ENCODE measurements around the gene TSN. TPM values are rescaled to one million over a fixed set of nuclear protein-coding genes. Genes with fewer than 3 reads are reported as not detected.
"Not testable (repeated sequence)": the region's sequence is repeated elsewhere in the genome, so short reads cannot be mapped to it uniquely, and the experiment has no call there.

TSN gene
- total RNA-seq, 1 donor from 2014 or later = 86.9 TPM

- H3K27ac Mint-ChIP-seq = no peak overlapping the region
- H3K4me1 Mint-ChIP-seq = peaks cover 3% of the 10 kb centered on the region
- no peaks in the 10 kb centered on the region for H3K36me3 ChIP-seq
- H3K27me3 ChIP-seq = no peaks in the 10 kb centered on the region
- H3K4me3 ChIP-seq = no peak overlapping the region
- H3K27ac ChIP-seq = no peak overlapping the region
- no peak for DNase-seq (ENCODE audit: low spot score)
- peaks cover 14% of the 10 kb centered on the region for H3K4me1 ChIP-seq
- no peak overlapping the region for H3K4me3 Mint-ChIP-seq
- no peaks in the 10 kb centered on the region for H3K9me3 ChIP-seq (ENCODE audit: low read depth)
- H3K79me2 ChIP-seq (ENCODE audit: low read depth) = no peaks in the 10 kb centered on the region
- H2AFZ ChIP-seq (replicated peaks) = no peak overlapping the region
- H3K27me3 Mint-ChIP-seq (ENCODE audit: insufficient read depth, low read depth) = peaks cover 8% of the 10 kb centered on the region
- H3K4me2 ChIP-seq = no peak overlapping the region
- H3K9me3 Mint-ChIP-seq = peaks cover 11% of the 10 kb centered on the region
- no peak overlapping the region for H3K9ac ChIP-seq
- no peaks in the 10 kb centered on the region for H3K36me3 Mint-ChIP-seq
- H3F3A ChIP-seq (ENCODE audit: low read depth) = peaks cover 11% of the 10 kb centered on the region
- TF ChIP-seq EZH2 (IDR thresholded peaks at IDR 0.05) (no peak), CTCF (IDR thresholded peaks at IDR 0.05) (no peak), EZH2phosphoT487 (IDR thresholded peaks at IDR 0.05) (no peak)
- H4K20me1 ChIP-seq (ENCODE audit: low read depth) = no peaks in the 10 kb centered on the region
Measured at GRCh38 chr2:121816797-121817196, 61.3 kb downstream of the TSN start.

GRCh38 chr2:121817304-121817703 lies 61.9 kb downstream of the TSN start:
- H3K4me3 ChIP-seq; H3K27me3 Mint-ChIP-seq (ENCODE audit: insufficient read depth, low read depth); H3K79me2 ChIP-seq (ENCODE audit: low read depth); H3K36me3 Mint-ChIP-seq; H3K4me1 Mint-ChIP-seq; H3K9me3 ChIP-seq (ENCODE audit: low read depth); H4K20me1 ChIP-seq (ENCODE audit: low read depth); H2AFZ ChIP-seq (replicated peaks); H3K27me3 ChIP-seq; H3K4me2 ChIP-seq; DNase-seq (ENCODE audit: low spot score); H3K27ac Mint-ChIP-seq; H3K36me3 ChIP-seq; H3K4me3 Mint-ChIP-seq; H3F3A ChIP-seq (ENCODE audit: low read depth); H3K9ac ChIP-seq; H3K27ac ChIP-seq: not testable (repeated sequence)
- H3K4me1 ChIP-seq = peaks cover 14% of the 10 kb centered on the region
- H3K9me3 Mint-ChIP-seq = peaks cover 12% of the 10 kb centered on the region

Other genes with a start within 250 kb of the TSN start
- gene RNU4ATAC, start 224.8 kb upstream of the TSN start, total RNA-seq (ENCODE audit: low replicate concordance) = not detected in 2 replicates
- gene CLASP1, start 106.2 kb upstream of the TSN start, total RNA-seq (ENCODE audit: low replicate concordance) = 75.5 and 110 TPM in 2 replicates
- 39.3 and 126 TPM in 2 replicates for gene NIFK, start 18.8 kb upstream of the TSN start, total RNA-seq (ENCODE audit: low replicate concordance)

Data from neural progenitor cell (in vitro differentiated cells).